ENCODE measurements around the gene OSBPL6. TPM values are rescaled to one million over a fixed set of nuclear protein-coding genes. Genes with fewer than 3 reads are reported as not detected.

OSBPL6 gene
- total RNA-seq, 1 experiment from 2014 or later, result 2.1 TPM

DNA sequence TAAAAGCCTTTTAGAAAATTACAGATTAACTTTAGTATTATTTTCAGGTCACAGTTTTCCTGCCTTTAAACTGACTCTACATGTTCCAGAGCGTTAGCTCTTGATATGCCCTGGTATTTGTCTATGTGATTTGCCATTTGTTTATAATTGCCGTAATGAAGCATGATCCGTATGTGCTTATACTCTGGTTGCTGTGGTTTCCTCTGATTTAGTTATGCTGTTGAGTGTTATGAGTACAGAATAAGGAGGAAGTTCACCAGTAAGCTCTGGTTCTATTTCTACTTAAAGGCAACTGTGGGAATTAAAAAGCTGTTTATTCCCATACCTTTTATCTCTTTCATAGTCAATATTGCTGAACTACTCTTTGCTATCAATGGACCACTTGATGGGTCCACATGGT, 123.5 kb downstream of the OSBPL6 start:
- no peak for DNase-seq (ENCODE audit: low read depth, low spot score)
- BruUV-seq (replicated peaks), result no TSS peak

DNA sequence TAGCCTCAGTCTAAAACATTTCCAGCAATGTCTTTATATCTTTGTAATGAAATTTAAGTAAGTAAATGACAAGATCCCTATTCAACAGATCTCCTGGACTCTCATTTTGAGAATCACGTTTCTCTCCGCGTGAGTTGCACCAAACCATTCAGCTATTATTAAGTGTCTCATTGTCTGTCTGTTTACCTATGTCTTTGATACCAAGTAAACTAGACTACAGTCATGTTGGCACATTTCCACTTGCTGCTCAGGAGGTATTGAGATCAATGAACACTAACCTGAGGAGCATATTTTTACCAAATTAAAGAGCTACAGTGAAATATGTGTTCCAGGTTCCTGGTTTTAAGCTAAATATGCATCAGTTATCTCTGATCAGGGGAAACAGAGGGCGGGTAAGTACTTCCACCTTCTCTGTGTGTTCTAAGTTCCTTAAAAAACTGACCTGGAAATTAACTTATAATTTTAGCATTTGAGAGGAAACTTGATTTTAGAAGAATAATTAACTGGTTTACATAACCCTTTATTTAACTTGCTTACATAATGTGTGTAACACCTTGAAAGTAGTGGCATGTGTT, 125.8 kb downstream of the OSBPL6 start:
- ChIA-PET POLR2A (no interaction called here), CTCF (no interaction called here)
- BruUV-seq (replicated peaks), result no TSS peak
- Histone ChIP-seq H3K4me3 (ENCODE audit: low read depth in 2 of 2, low read length in 2 of 2) (no peak overlapping the region), H3K4me1 (ENCODE audit: control insufficient read depth, insufficient read depth, low read length) (no peaks in the 10 kb centered on the region), H3K27me3 (ENCODE audit: control insufficient read depth, insufficient read depth, low read length) (0 out of 2 replicates have a peak, but pooled peaks cover 2% of the 10 kb centered on the region), H3K9me3 (ENCODE audit: control insufficient read depth, insufficient read depth, low read depth, low read length) (no peaks in the 10 kb centered on the region), H3K27ac (ENCODE audit: low read length) (no peak overlapping the region), H3K36me3 (ENCODE audit: control insufficient read depth, insufficient read depth, low read length) (no peaks in the 10 kb centered on the region)
- in situ Hi-C loops (cut with HindIII; ENCODE audit: low pct_unique_long_range_greater_than_20kb, low sequenced_read_pairs), result no loop called here
- no peak for DNase-seq (ENCODE audit: low read depth, low spot score)
- intact Hi-C loops (cut with micrococcal nuclease; ENCODE audit: unreplicated experiment), result no loop called here
- TF ChIP-seq, protein P1, sequence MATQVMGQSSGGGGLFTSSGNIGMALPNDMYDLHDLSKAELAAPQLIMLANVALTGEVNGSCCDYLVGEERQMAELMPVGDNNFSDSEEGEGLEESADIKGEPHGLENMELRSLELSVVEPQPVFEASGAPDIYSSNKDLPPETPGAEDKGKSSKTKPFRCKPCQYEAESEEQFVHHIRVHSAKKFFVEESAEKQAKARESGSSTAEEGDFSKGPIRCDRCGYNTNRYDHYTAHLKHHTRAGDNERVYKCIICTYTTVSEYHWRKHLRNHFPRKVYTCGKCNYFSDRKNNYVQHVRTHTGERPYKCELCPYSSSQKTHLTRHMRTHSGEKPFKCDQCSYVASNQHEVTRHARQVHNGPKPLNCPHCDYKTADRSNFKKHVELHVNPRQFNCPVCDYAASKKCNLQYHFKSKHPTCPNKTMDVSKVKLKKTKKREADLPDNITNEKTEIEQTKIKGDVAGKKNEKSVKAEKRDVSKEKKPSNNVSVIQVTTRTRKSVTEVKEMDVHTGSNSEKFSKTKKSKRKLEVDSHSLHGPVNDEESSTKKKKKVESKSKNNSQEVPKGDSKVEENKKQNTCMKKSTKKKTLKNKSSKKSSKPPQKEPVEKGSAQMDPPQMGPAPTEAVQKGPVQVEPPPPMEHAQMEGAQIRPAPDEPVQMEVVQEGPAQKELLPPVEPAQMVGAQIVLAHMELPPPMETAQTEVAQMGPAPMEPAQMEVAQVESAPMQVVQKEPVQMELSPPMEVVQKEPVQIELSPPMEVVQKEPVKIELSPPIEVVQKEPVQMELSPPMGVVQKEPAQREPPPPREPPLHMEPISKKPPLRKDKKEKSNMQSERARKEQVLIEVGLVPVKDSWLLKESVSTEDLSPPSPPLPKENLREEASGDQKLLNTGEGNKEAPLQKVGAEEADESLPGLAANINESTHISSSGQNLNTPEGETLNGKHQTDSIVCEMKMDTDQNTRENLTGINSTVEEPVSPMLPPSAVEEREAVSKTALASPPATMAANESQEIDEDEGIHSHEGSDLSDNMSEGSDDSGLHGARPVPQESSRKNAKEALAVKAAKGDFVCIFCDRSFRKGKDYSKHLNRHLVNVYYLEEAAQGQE (IDR thresholded peaks at IDR 0.05; ENCODE audit: insufficient read depth in 1 of 2, low read depth in 2 of 2, low read length in 1 of 2), result no peak
- TF ChIP-seq, protein P2, sequence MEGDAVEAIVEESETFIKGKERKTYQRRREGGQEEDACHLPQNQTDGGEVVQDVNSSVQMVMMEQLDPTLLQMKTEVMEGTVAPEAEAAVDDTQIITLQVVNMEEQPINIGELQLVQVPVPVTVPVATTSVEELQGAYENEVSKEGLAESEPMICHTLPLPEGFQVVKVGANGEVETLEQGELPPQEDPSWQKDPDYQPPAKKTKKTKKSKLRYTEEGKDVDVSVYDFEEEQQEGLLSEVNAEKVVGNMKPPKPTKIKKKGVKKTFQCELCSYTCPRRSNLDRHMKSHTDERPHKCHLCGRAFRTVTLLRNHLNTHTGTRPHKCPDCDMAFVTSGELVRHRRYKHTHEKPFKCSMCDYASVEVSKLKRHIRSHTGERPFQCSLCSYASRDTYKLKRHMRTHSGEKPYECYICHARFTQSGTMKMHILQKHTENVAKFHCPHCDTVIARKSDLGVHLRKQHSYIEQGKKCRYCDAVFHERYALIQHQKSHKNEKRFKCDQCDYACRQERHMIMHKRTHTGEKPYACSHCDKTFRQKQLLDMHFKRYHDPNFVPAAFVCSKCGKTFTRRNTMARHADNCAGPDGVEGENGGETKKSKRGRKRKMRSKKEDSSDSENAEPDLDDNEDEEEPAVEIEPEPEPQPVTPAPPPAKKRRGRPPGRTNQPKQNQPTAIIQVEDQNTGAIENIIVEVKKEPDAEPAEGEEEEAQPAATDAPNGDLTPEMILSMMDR (IDR thresholded peaks at IDR 0.05), result no peak
- no peak for TF ChIP-seq POLR2AphosphoS5 (IDR thresholded peaks at IDR 0.05; ENCODE audit: low read depth, low read length)
- TF ChIP-seq TCF7L2 (IDR thresholded peaks at IDR 0.05; ENCODE audit: low read depth, low read length), result no peak
- TF ChIP-seq SIN3A (IDR thresholded peaks at IDR 0.05; ENCODE audit: borderline replicate concordance, insufficient read depth, low read depth, low read length), result no peak
- no peak for ATAC-seq

More for the DNA sequence above, 123.5 kb downstream of the OSBPL6 start:
- in situ Hi-C loops (cut with HindIII; ENCODE audit: low pct_unique_long_range_greater_than_20kb, low sequenced_read_pairs), result no loop called here
- ChIA-PET CTCF (no interaction called here), POLR2A (no interaction called here)
- Histone ChIP-seq H3K9me3 (ENCODE audit: control insufficient read depth, insufficient read depth, low read depth, low read length) (no peaks in the 10 kb centered on the region), H3K4me1 (ENCODE audit: control insufficient read depth, insufficient read depth, low read length) (no peaks in the 10 kb centered on the region), H3K36me3 (ENCODE audit: control insufficient read depth, insufficient read depth, low read length) (no peaks in the 10 kb centered on the region), H3K27ac (ENCODE audit: low read length) (no peak overlapping the region), H3K4me3 (ENCODE audit: low read depth in 2 of 2, low read length in 2 of 2) (no peak overlapping the region), H3K27me3 (ENCODE audit: control insufficient read depth, insufficient read depth, low read length) (0 out of 2 replicates have a peak, but pooled peaks cover under 1% of the 10 kb centered on the region)
- ATAC-seq, result no peak
- intact Hi-C loops (cut with micrococcal nuclease; ENCODE audit: unreplicated experiment), result no loop called here
- TF ChIP-seq POLR2AphosphoS5 (IDR thresholded peaks at IDR 0.05; ENCODE audit: low read depth, low read length), result no peak
- TF ChIP-seq, protein P1 (IDR thresholded peaks at IDR 0.05; ENCODE audit: insufficient read depth in 1 of 2, low read depth in 2 of 2, low read length in 1 of 2), result no peak
- no peak for TF ChIP-seq SIN3A (IDR thresholded peaks at IDR 0.05; ENCODE audit: borderline replicate concordance, insufficient read depth, low read depth, low read length)
- TF ChIP-seq, protein P2 (IDR thresholded peaks at IDR 0.05), result no peak
- TF ChIP-seq TCF7L2 (IDR thresholded peaks at IDR 0.05; ENCODE audit: low read depth, low read length), result no peak

All from Panc1 (cell line).